ENCODE results near the gene CUL4A. TPM values are rescaled to one million over a fixed set of nuclear protein-coding genes. Genes with fewer than 3 reads are reported as not detected.

The CUL4A gene
- total and polyA plus RNA-seq, 2 experiments from 2014 or later, result 67.3 to 197 TPM

GRCh38 chr13:113224486-113224885 is 15.1 kb downstream of the CUL4A start:
- H3K9me2 ChIP-seq (ENCODE audit: insufficient read depth), result no peaks in the 10 kb centered on the region
- peaks cover 2% of the 10 kb centered on the region; the same call in 1 of the 2 replicates for H4K20me1 ChIP-seq (ENCODE audit: insufficient read depth)
- H3K9me3 ChIP-seq (ENCODE audit: low read depth), result no peaks in the 10 kb centered on the region
- H3K9ac ChIP-seq, result no peak overlapping the region
- no peak overlapping the region for H3K27ac ChIP-seq
- no peaks in the 10 kb centered on the region for H3F3A ChIP-seq (ENCODE audit: insufficient read depth)
- H3K4me1 ChIP-seq (ENCODE audit: insufficient read depth), result no peaks in the 10 kb centered on the region
- no peak overlapping the region for H3K4me2 ChIP-seq (ENCODE audit: unreplicated experiment)
- TF ChIP-seq EZH2phosphoT487 (IDR thresholded peaks at IDR 0.05; ENCODE audit: insufficient read depth, low read depth) (no peak), EZH2 (IDR thresholded peaks at IDR 0.05; ENCODE audit: insufficient read depth, poor library complexity, severe bottlenecking) (no peak)
- in situ Hi-C loops (cut with MboI), result no loop called here
- H3K4me3 ChIP-seq, result no peak overlapping the region
- DNase-seq, result no peak
- peaks cover 18% of the 10 kb centered on the region for H3K36me3 ChIP-seq (ENCODE audit: low read depth)
- H3K79me2 ChIP-seq (ENCODE audit: insufficient read depth), result peaks cover 100% of the 10 kb centered on the region
- WGBS, 2 experiments (ENCODE audit: low coverage in 1 of 2, low lambda C conversion rate in 2 of 2, missing lambda C conversion rate in 2 of 2), result 79 to 85% methylated on average over 10 of the region's 10 CpGs
- H3K27me3 ChIP-seq (replicated peaks; ENCODE audit: insufficient read depth), result no peaks in the 10 kb centered on the region
- H2AFZ ChIP-seq, result no peak overlapping the region

GRCh38 chr13:113225515-113225914 is 16.1 kb downstream of the CUL4A start:
- Histone ChIP-seq H3K4me1 (ENCODE audit: insufficient read depth) (no peaks in the 10 kb centered on the region), H3K27me3 (replicated peaks; ENCODE audit: insufficient read depth) (no peaks in the 10 kb centered on the region), H3K27ac (no peak overlapping the region), H4K20me1 (ENCODE audit: insufficient read depth) (no peaks in the 10 kb centered on the region; the same call in 1 of the 2 replicates), H3K9ac (no peak overlapping the region), H3K4me2 (ENCODE audit: unreplicated experiment) (no peak overlapping the region), H2AFZ (no peak overlapping the region), H3F3A (ENCODE audit: insufficient read depth) (no peaks in the 10 kb centered on the region), H3K9me2 (ENCODE audit: insufficient read depth) (no peaks in the 10 kb centered on the region), H3K9me3 (ENCODE audit: low read depth) (no peaks in the 10 kb centered on the region), H3K79me2 (ENCODE audit: insufficient read depth) (peaks cover 91% of the 10 kb centered on the region), H3K36me3 (ENCODE audit: low read depth) (peaks cover 25% of the 10 kb centered on the region), H3K4me3 (no peak overlapping the region)
- DNase-seq, result no peak
- 88 to 91% methylated on average over 7 of the region's 7 CpGs for WGBS, 2 experiments (ENCODE audit: low coverage in 1 of 2, low lambda C conversion rate in 2 of 2, missing lambda C conversion rate in 2 of 2)
- in situ Hi-C loops (cut with MboI), result no loop called here
- no peak for TF ChIP-seq EZH2 (IDR thresholded peaks at IDR 0.05; ENCODE audit: insufficient read depth, poor library complexity, severe bottlenecking)
- TF ChIP-seq EZH2phosphoT487 (IDR thresholded peaks at IDR 0.05; ENCODE audit: insufficient read depth, low read depth), result no peak

GRCh38 chr13:113226873-113227450 is 17.5 kb downstream of the CUL4A start:
- H3K4me1 ChIP-seq (ENCODE audit: insufficient read depth), result no peaks in the 10 kb centered on the region
- no peaks in the 10 kb centered on the region for H3K9me2 ChIP-seq (ENCODE audit: insufficient read depth)
- H3K9me3 ChIP-seq (ENCODE audit: low read depth), result no peaks in the 10 kb centered on the region
- H2AFZ ChIP-seq, result no peak overlapping the region
- no peaks in the 10 kb centered on the region; the same call in 1 of the 2 replicates for H4K20me1 ChIP-seq (ENCODE audit: insufficient read depth)
- WGBS, 2 experiments (ENCODE audit: low coverage in 1 of 2, low lambda C conversion rate in 2 of 2, missing lambda C conversion rate in 2 of 2), result 80 to 84% methylated on average over 7 of the region's 7 CpGs
- in situ Hi-C loops (cut with MboI), result no loop called here
- no peak overlapping the region for H3K9ac ChIP-seq
- no peaks in the 10 kb centered on the region for H3F3A ChIP-seq (ENCODE audit: insufficient read depth)
- no peak for TF ChIP-seq EZH2 (IDR thresholded peaks at IDR 0.05; ENCODE audit: insufficient read depth, poor library complexity, severe bottlenecking)
- no peak for TF ChIP-seq EZH2phosphoT487 (IDR thresholded peaks at IDR 0.05; ENCODE audit: insufficient read depth, low read depth)
- H3K36me3 ChIP-seq (ENCODE audit: low read depth), result peaks cover 25% of the 10 kb centered on the region
- H3K79me2 ChIP-seq (ENCODE audit: insufficient read depth), result peaks cover 76% of the 10 kb centered on the region
- no peak overlapping the region for H3K4me3 ChIP-seq
- H3K4me2 ChIP-seq (ENCODE audit: unreplicated experiment), result no peak overlapping the region
- no peaks in the 10 kb centered on the region for H3K27me3 ChIP-seq (replicated peaks; ENCODE audit: insufficient read depth)
- DNase-seq, result no peak
- H3K27ac ChIP-seq, result no peak overlapping the region

DNA sequence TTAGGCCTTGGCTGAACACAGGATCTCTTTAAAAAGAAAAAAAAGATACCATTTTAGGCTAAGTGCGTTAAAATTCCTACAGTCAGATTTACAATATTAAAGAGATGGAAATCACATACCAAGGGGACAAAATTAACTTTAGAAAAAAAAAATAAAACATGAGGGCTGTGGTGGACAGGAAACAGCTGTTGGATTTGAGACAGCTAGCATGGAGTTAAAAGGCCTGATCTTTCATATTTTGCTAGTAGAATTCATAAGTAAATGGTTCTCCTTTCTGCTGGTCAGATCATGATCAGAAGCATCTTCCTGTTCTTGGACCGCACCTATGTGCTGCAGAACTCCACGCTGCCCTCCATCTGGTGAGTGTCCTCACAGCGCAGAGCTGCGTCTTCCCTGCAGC is 19.7 kb downstream of the CUL4A start:
- Histone ChIP-seq H4K20me1 (ENCODE audit: insufficient read depth) (no peaks in the 10 kb centered on the region; the same call in 1 of the 2 replicates), H3K27ac (no peak overlapping the region), H3K4me2 (ENCODE audit: unreplicated experiment) (no peak overlapping the region), H3K9ac (no peak overlapping the region), H3K36me3 (ENCODE audit: low read depth) (peaks cover 25% of the 10 kb centered on the region), H3K9me3 (ENCODE audit: low read depth) (no peaks in the 10 kb centered on the region), H3K4me1 (ENCODE audit: insufficient read depth) (no peaks in the 10 kb centered on the region), H3K4me3 (no peak overlapping the region), H3K79me2 (ENCODE audit: insufficient read depth) (peaks cover 54% of the 10 kb centered on the region), H3K9me2 (ENCODE audit: insufficient read depth) (no peaks in the 10 kb centered on the region), H2AFZ (no peak overlapping the region), H3F3A (ENCODE audit: insufficient read depth) (no peaks in the 10 kb centered on the region), H3K27me3 (replicated peaks; ENCODE audit: insufficient read depth) (no peaks in the 10 kb centered on the region)
- in situ Hi-C loops (cut with MboI), result no loop called here
- no peak for DNase-seq
- no peak for TF ChIP-seq EZH2phosphoT487 (IDR thresholded peaks at IDR 0.05; ENCODE audit: insufficient read depth, low read depth)
- TF ChIP-seq EZH2 (IDR thresholded peaks at IDR 0.05; ENCODE audit: insufficient read depth, poor library complexity, severe bottlenecking), result no peak
- WGBS, 2 experiments (ENCODE audit: low coverage in 1 of 2, low lambda C conversion rate in 2 of 2, missing lambda C conversion rate in 2 of 2), result 98% methylated on average over 5 of the region's 5 CpGs
